NCI-H774 (cell line): Measurements from ENCODE around the gene TIMM29.
"Not testable (repeated sequence)": the region's sequence is repeated elsewhere in the genome, so short reads cannot be mapped to it uniquely, and the experiment has no call there.

Experiments used
- DNase-seq: peaks from one replicate; lab custom pipeline; 2025; lab: John Stamatoyannopoulos, UW

Gene TIMM29

GRCh38 chr19:10912619-10913018 lies 16.0 kb upstream of the TIMM29 start:
- no peak for DNase-seq

GRCh38 chr19:10913716-10914340 lies 14.8 kb upstream of the TIMM29 start:
- DNase-seq, result no peak

- DNase-seq, result no peak
Observed at GRCh38 chr19:10915130-10916091, 13.2 kb upstream of the TIMM29 start.

- no peak for DNase-seq
Observed at GRCh38 chr19:10916602-10917001, 12.0 kb upstream of the TIMM29 start.

- DNase-seq, result no peak
Observed at GRCh38 chr19:10918359-10918758, 10.3 kb upstream of the TIMM29 start.

GRCh38 chr19:10919352-10920287 lies 9.0 kb upstream of the TIMM29 start:
- DNase-seq, result no peak

GRCh38 chr19:10920288-10920655 lies 8.3 kb upstream of the TIMM29 start:
- DNase-seq, result no peak

- DNase-seq, result no peak
Observed at GRCh38 chr19:10920781-10921180, 7.8 kb upstream of the TIMM29 start.

GRCh38 chr19:10921199-10921909 lies 7.3 kb upstream of the TIMM29 start:
- DNase-seq, result no peak

- DNase-seq, result no peak
Observed at GRCh38 chr19:10921910-10922637, 6.5 kb upstream of the TIMM29 start.

- DNase-seq, result no peak
Observed at GRCh38 chr19:10922638-10923014, 6.0 kb upstream of the TIMM29 start.

GRCh38 chr19:10923260-10924112 lies 5.1 kb upstream of the TIMM29 start:
- DNase-seq, result no peak

- no peak for DNase-seq
Observed at GRCh38 chr19:10924597-10924996, 4.0 kb upstream of the TIMM29 start.

- DNase-seq, result no peak
Observed at GRCh38 chr19:10927730-10928562, 665 bp upstream of the TIMM29 start.

GRCh38 chr19:10929402-10929794 lies 787 bp downstream of the TIMM29 start:
- no peak for DNase-seq

GRCh38 chr19:10935371-10936059 lies 6.9 kb downstream of the TIMM29 start:
- DNase-seq, result no peak

- peak; percentile 77 for DNase-seq
Observed at GRCh38 chr19:10936661-10937084, 8.1 kb downstream of the TIMM29 start.

- DNase-seq, result not testable (repeated sequence)
Observed at GRCh38 chr19:10941649-10942048, 13.0 kb downstream of the TIMM29 start.
